WTC11 (cell line): ENCODE data around the gene SRSF9. TPM values are rescaled to one million over a fixed set of nuclear protein-coding genes. Genes with fewer than 3 reads are reported as not detected.
A peak's percentile ranks its signal among the peaks of the same experiment; 100 is the strongest.

Experiments
- CREM ChIP-seq: sonication (generic); formaldehyde crosslinking; IDR thresholded peaks from 2 replicates; pipeline ENCODE4 v1.8.1; 2022; ENCODE audit warnings: mild to moderate bottlenecking, missing genetic modification reagents, moderate library complexity
- ESRRA ChIP-seq: sonication (generic); formaldehyde crosslinking; IDR thresholded peaks from 2 replicates; pipeline ENCODE4 v1.8.1; 2022; ENCODE audit warnings: mild to moderate bottlenecking, missing genetic modification reagents, borderline replicate concordance
- GABPB1 ChIP-seq: sonication (generic); formaldehyde crosslinking; IDR thresholded peaks from 2 replicates; pipeline ENCODE4 v1.8.1; 2023; ENCODE audit warnings: mild to moderate bottlenecking, missing genetic modification reagents
- HMGA2 ChIP-seq: fragments of 250-450 bp; sonication (Bioruptor Pico); IDR thresholded peaks from 2 replicates; pipeline ENCODE4 v1.4.0; 2021; ENCODE audit warnings: mild to moderate bottlenecking, moderate library complexity
- NFE2L1 ChIP-seq: sonication (generic); formaldehyde crosslinking; IDR thresholded peaks from 2 replicates; pipeline ENCODE4 v1.8.1; 2023; ENCODE audit warnings: missing genetic modification reagents
- NR1H2 ChIP-seq: sonication (generic); formaldehyde crosslinking; IDR thresholded peaks from 2 replicates; pipeline ENCODE4 v1.9.0; 2021; ENCODE audit warnings: mild to moderate bottlenecking, moderate library complexity, missing genetic modification reagents
- TCF7 ChIP-seq: sonication (generic); formaldehyde crosslinking; IDR thresholded peaks from 2 replicates; pipeline ENCODE4 v1.8.0; 2022; ENCODE audit warnings: mild to moderate bottlenecking, low read depth, missing genetic modification reagents, moderate library complexity
- TEAD1 ChIP-seq: sonication (generic); formaldehyde crosslinking; IDR thresholded peaks from 2 replicates; pipeline ENCODE4 v1.8.0; 2022; ENCODE audit warnings: mild to moderate bottlenecking, missing genetic modification reagents
- ZNF138 ChIP-seq: sonication (generic); formaldehyde crosslinking; conservative IDR thresholded peaks from 2 replicates; pipeline ENCODE4 v1.8.1; 2022; ENCODE audit warnings: mild to moderate bottlenecking, moderate library complexity, missing genetic modification reagents
- ZNF232 ChIP-seq: sonication (generic); formaldehyde crosslinking; IDR thresholded peaks from 2 replicates; pipeline ENCODE4 v1.8.0; 2022; ENCODE audit warnings: mild to moderate bottlenecking, missing genetic modification reagents
- ZNF416 ChIP-seq: fragments of 250-450 bp; sonication (Bioruptor Pico); IDR thresholded peaks from 2 replicates; pipeline ENCODE4 v1.9.0; 2021; ENCODE audit warnings: mild to moderate bottlenecking, inconsistent platforms
- ZNF423 ChIP-seq: fragments of 250-450 bp; sonication (Bioruptor Pico); IDR thresholded peaks from 2 replicates; pipeline ENCODE4 v2.1.2; 2022; ENCODE audit warnings: mild to moderate bottlenecking, moderate library complexity
- total RNA-seq: library from RNA; stranded (reverse); gene quantifications from 3 replicates; pipeline ENCODE4 v1.2.3, GENCODE V29; 2021
- TF ChIP-seq, protein P1 (sequence below): fragments of 250-450 bp; sonication (Bioruptor Pico); conservative IDR thresholded peaks from 2 replicates; pipeline ENCODE4 v1.9.0; 2021; ENCODE audit warnings: mild to moderate bottlenecking
- TF ChIP-seq, protein P2 (sequence below): sonication (generic); formaldehyde crosslinking; conservative IDR thresholded peaks from 2 replicates; pipeline ENCODE4 v1.8.1; 2023; ENCODE audit warnings: mild to moderate bottlenecking, low read depth, missing genetic modification reagents, moderate library complexity
- TF ChIP-seq, protein P3 (sequence below): sonication (generic); formaldehyde crosslinking; IDR thresholded peaks from 2 replicates; pipeline ENCODE4 v1.8.1; 2023; ENCODE audit warnings: mild to moderate bottlenecking, moderate library complexity, missing genetic modification reagents
- TF ChIP-seq, protein P4 (sequence below): sonication (generic); formaldehyde crosslinking; IDR thresholded peaks from 2 replicates; pipeline ENCODE4 v1.8.1; 2023; ENCODE audit warnings: mild to moderate bottlenecking, missing genetic modification reagents, borderline replicate concordance
- TF ChIP-seq, protein P5 (sequence below): fragments of 250-450 bp; sonication (Bioruptor Pico); IDR thresholded peaks from 2 replicates; pipeline ENCODE4 v1.9.0; 2021; ENCODE audit warnings: mild to moderate bottlenecking
- TF ChIP-seq, protein P6 (sequence below): sonication (generic); formaldehyde crosslinking; IDR thresholded peaks from 2 replicates; pipeline ENCODE4 v1.8.0; 2022; ENCODE audit warnings: missing genetic modification reagents
- TF ChIP-seq, protein P7 (sequence below): sonication (generic); formaldehyde crosslinking; IDR thresholded peaks from 2 replicates; pipeline ENCODE4 v1.8.0; 2023; ENCODE audit warnings: missing genetic modification reagents, mild to moderate bottlenecking, borderline replicate concordance

SRSF9 gene
- total RNA-seq, 1 experiment from 2014 or later: 286 TPM

DNA sequence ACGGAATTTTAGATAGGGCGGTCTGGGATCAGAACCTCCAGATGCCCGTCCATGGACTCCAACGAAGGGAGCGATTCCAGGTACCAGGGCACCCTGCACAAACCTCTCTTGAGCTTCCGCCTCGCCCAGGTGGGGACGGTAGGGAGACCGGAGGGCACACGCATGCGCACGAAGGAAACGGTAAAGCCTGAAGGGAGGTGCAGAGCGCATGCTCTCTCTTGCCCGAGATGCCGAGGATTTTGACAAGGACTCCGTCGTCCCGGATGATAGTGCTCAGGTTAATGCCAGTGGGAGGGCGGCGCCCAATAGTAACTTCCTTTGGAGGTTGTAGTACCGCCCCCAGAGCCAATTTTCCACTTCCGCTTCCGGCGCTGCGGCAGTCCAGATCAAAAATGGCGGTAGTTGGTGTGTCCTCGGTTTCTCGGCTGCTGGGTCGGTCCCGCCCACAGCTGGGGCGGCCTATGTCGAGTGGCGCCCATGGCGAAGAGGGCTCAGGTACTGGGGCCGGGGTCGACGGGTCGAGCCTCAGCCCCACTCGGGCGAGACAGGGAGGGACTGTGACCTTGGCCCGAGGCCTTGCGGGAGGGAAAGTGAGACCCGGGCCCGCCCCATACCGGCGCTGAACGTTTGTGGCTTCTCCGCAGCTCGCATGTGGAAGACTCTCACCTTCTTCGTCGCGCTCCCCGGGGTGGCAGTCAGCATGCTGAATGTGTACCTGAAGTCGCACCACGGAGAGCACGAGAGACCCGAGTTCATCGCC, 31.6 kb downstream of the SRSF9 start, which contains the start of gene COX6A1 (continued):
- TF ChIP-seq, protein P1, sequence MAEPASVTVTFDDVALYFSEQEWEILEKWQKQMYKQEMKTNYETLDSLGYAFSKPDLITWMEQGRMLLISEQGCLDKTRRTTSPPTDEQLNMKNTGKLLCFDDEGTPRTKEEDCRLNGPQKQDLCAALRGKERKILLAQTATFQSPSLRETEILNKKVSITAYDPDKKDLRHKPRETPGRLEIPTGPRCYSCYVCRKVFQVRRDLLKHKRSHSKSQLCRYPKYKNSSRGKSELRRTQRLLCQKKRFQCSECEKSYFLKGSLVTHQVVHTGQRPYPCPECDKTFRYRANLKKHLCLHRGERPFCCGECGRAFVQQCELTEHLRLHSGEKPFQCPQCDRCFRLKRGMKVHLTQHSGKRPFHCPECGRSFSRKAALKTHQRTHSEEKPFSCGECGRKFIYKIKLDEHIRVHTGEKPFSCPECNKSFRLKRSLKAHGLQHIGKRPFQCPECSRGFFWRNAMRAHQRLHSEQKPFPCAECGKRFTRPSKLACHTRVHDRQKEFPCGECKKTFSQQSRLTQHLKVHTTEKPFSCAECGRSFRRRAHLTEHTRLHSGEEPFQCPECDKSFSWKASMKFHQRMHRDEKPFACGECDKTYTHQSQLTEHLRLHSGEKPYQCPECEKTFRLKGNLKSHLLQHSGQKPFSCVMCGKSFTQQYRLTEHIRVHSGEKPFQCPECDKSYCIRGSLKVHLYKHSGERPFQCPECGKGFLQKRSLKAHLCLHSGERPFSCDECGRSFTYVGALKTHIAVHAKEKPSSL (CRISPR knock-in tag): no peak
- TF ChIP-seq, protein P2, sequence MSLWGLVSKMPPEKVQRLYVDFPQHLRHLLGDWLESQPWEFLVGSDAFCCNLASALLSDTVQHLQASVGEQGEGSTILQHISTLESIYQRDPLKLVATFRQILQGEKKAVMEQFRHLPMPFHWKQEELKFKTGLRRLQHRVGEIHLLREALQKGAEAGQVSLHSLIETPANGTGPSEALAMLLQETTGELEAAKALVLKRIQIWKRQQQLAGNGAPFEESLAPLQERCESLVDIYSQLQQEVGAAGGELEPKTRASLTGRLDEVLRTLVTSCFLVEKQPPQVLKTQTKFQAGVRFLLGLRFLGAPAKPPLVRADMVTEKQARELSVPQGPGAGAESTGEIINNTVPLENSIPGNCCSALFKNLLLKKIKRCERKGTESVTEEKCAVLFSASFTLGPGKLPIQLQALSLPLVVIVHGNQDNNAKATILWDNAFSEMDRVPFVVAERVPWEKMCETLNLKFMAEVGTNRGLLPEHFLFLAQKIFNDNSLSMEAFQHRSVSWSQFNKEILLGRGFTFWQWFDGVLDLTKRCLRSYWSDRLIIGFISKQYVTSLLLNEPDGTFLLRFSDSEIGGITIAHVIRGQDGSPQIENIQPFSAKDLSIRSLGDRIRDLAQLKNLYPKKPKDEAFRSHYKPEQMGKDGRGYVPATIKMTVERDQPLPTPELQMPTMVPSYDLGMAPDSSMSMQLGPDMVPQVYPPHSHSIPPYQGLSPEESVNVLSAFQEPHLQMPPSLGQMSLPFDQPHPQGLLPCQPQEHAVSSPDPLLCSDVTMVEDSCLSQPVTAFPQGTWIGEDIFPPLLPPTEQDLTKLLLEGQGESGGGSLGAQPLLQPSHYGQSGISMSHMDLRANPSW (CRISPR knock-in tag): no peak
- TF ChIP-seq, protein P3, sequence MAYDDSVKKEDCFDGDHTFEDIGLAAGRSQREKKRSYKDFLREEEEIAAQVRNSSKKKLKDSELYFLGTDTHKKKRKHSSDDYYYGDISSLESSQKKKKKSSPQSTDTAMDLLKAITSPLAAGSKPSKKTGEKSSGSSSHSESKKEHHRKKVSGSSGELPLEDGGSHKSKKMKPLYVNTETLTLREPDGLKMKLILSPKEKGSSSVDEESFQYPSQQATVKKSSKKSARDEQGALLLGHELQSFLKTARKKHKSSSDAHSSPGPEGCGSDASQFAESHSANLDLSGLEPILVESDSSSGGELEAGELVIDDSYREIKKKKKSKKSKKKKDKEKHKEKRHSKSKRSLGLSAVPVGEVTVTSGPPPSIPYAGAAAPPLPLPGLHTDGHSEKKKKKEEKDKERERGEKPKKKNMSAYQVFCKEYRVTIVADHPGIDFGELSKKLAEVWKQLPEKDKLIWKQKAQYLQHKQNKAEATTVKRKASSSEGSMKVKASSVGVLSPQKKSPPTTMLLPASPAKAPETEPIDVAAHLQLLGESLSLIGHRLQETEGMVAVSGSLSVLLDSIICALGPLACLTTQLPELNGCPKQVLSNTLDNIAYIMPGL (CRISPR knock-in tag): no peak
- TF ChIP-seq, protein P4, sequence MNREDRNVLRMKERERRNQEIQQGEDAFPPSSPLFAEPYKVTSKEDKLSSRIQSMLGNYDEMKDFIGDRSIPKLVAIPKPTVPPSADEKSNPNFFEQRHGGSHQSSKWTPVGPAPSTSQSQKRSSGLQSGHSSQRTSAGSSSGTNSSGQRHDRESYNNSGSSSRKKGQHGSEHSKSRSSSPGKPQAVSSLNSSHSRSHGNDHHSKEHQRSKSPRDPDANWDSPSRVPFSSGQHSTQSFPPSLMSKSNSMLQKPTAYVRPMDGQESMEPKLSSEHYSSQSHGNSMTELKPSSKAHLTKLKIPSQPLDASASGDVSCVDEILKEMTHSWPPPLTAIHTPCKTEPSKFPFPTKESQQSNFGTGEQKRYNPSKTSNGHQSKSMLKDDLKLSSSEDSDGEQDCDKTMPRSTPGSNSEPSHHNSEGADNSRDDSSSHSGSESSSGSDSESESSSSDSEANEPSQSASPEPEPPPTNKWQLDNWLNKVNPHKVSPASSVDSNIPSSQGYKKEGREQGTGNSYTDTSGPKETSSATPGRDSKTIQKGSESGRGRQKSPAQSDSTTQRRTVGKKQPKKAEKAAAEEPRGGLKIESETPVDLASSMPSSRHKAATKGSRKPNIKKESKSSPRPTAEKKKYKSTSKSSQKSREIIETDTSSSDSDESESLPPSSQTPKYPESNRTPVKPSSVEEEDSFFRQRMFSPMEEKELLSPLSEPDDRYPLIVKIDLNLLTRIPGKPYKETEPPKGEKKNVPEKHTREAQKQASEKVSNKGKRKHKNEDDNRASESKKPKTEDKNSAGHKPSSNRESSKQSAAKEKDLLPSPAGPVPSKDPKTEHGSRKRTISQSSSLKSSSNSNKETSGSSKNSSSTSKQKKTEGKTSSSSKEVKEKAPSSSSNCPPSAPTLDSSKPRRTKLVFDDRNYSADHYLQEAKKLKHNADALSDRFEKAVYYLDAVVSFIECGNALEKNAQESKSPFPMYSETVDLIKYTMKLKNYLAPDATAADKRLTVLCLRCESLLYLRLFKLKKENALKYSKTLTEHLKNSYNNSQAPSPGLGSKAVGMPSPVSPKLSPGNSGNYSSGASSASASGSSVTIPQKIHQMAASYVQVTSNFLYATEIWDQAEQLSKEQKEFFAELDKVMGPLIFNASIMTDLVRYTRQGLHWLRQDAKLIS (CRISPR knock-in tag): no peak
- TF ChIP-seq, protein P5, sequence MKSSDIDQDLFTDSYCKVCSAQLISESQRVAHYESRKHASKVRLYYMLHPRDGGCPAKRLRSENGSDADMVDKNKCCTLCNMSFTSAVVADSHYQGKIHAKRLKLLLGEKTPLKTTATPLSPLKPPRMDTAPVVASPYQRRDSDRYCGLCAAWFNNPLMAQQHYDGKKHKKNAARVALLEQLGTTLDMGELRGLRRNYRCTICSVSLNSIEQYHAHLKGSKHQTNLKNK (CRISPR knock-in tag): no peak
- TF ChIP-seq, protein P6, sequence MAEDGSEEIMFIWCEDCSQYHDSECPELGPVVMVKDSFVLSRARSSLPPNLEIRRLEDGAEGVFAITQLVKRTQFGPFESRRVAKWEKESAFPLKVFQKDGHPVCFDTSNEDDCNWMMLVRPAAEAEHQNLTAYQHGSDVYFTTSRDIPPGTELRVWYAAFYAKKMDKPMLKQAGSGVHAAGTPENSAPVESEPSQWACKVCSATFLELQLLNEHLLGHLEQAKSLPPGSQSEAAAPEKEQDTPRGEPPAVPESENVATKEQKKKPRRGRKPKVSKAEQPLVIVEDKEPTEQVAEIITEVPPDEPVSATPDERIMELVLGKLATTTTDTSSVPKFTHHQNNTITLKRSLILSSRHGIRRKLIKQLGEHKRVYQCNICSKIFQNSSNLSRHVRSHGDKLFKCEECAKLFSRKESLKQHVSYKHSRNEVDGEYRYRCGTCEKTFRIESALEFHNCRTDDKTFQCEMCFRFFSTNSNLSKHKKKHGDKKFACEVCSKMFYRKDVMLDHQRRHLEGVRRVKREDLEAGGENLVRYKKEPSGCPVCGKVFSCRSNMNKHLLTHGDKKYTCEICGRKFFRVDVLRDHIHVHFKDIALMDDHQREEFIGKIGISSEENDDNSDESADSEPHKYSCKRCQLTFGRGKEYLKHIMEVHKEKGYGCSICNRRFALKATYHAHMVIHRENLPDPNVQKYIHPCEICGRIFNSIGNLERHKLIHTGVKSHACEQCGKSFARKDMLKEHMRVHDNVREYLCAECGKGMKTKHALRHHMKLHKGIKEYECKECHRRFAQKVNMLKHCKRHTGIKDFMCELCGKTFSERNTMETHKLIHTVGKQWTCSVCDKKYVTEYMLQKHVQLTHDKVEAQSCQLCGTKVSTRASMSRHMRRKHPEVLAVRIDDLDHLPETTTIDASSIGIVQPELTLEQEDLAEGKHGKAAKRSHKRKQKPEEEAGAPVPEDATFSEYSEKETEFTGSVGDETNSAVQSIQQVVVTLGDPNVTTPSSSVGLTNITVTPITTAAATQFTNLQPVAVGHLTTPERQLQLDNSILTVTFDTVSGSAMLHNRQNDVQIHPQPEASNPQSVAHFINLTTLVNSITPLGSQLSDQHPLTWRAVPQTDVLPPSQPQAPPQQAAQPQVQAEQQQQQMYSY (CRISPR knock-in tag): no peak
- TF ChIP-seq GABPB1 (CRISPR knock-in tag) (0 out of 2 replicates have a peak, but pooled peaks have one; percentile 8), ZNF232 (CRISPR knock-in tag) (no peak), ZNF138 (CRISPR knock-in tag) (no peak), ZNF416 (CRISPR knock-in tag) (no peak), ESRRA (peak; percentile 89), NR1H2 (CRISPR knock-in tag) (no peak), TCF7 (CRISPR knock-in tag) (no peak), ZNF423 (no peak), NFE2L1 (CRISPR knock-in tag) (0 out of 2 replicates have a peak, but pooled peaks have one; percentile 47), HMGA2 (CRISPR knock-in tag) (no peak), CREM (peak; percentile 51; the same call in 1 of the 2 replicates), TEAD1 (CRISPR knock-in tag) (no peak; the same call in 1 of the 2 replicates)
- TF ChIP-seq, protein P7, sequence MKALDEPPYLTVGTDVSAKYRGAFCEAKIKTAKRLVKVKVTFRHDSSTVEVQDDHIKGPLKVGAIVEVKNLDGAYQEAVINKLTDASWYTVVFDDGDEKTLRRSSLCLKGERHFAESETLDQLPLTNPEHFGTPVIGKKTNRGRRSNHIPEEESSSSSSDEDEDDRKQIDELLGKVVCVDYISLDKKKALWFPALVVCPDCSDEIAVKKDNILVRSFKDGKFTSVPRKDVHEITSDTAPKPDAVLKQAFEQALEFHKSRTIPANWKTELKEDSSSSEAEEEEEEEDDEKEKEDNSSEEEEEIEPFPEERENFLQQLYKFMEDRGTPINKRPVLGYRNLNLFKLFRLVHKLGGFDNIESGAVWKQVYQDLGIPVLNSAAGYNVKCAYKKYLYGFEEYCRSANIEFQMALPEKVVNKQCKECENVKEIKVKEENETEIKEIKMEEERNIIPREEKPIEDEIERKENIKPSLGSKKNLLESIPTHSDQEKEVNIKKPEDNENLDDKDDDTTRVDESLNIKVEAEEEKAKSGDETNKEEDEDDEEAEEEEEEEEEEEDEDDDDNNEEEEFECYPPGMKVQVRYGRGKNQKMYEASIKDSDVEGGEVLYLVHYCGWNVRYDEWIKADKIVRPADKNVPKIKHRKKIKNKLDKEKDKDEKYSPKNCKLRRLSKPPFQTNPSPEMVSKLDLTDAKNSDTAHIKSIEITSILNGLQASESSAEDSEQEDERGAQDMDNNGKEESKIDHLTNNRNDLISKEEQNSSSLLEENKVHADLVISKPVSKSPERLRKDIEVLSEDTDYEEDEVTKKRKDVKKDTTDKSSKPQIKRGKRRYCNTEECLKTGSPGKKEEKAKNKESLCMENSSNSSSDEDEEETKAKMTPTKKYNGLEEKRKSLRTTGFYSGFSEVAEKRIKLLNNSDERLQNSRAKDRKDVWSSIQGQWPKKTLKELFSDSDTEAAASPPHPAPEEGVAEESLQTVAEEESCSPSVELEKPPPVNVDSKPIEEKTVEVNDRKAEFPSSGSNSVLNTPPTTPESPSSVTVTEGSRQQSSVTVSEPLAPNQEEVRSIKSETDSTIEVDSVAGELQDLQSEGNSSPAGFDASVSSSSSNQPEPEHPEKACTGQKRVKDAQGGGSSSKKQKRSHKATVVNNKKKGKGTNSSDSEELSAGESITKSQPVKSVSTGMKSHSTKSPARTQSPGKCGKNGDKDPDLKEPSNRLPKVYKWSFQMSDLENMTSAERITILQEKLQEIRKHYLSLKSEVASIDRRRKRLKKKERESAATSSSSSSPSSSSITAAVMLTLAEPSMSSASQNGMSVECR (CRISPR knock-in tag): peak; percentile 91; the same call in 1 of the 2 replicates
